Peyer's patch (tissue), 4 donors: ENCODE results near the gene PNPLA8. TPM values are rescaled to one million over a fixed set of nuclear protein-coding genes. Genes with fewer than 3 reads are reported as not detected.
"Not testable (repeated sequence)": the region's sequence is repeated elsewhere in the genome, so short reads cannot be mapped to it uniquely, and the experiment has no call there.

Source experiments
- DNase-seq, 3 donors: peaks; one replicate each; pipeline ENCODE4 v3.0.0-alpha.2; 2017 to 2019
- H3K27ac ChIP-seq, 4 donors: fragments of 200-600 bp; sonication (generic); one replicate each; pipeline ENCODE4 v1.5.1; 2016 to 2019
- H3K27me3 ChIP-seq, 2 donors: fragments of 200-600 bp; sonication (generic); one replicate each; pipeline ENCODE4 v1.5.1; 2019
- H3K36me3 ChIP-seq, 3 donors: fragments of 200-600 bp; sonication (generic); one replicate each; pipeline ENCODE4 v1.5.1; 2016 to 2019
- H3K4me1 ChIP-seq, 4 donors: fragments of 200-600 bp; sonication (generic); one replicate each; pipeline ENCODE4 v1.5.1; 2016 to 2019
- H3K4me3 ChIP-seq, 4 donors: fragments of 200-600 bp; sonication (generic); 1 replicate in 3 of 4; 2 replicates in 1 of 4; pipeline ENCODE4 v1.5.1; 2016 to 2019; ENCODE audit warnings: mild to moderate bottlenecking in 1 of 4
- H3K9me3 ChIP-seq, 4 donors: fragments of 200-600 bp; sonication (generic); one replicate each; pipeline ENCODE4 v1.5.1; 2016 to 2019; ENCODE audit warnings: mild to moderate bottlenecking in 1 of 4
- POLR2A ChIP-seq, 2 donors: fragments of 450-650 bp; IDR thresholded peaks; one replicate each; pipeline ENCODE4 v1.5.1; 2017; ENCODE audit warnings: antibody characterized with exemption in 2 of 2, mild to moderate bottlenecking in 2 of 2, moderate library complexity in 2 of 2
- total RNA-seq, 4 donors: library from RNA; depleted of rRNA; stranded (reverse); fragments of >200 nt; gene quantifications; one replicate each; pipeline ENCODE4 v1.1.0, GENCODE V29; 2016
- TF ChIP-seq, protein P1 (sequence below), 6 experiments: fragments of 450-650 bp in 4 of 6; fragments of 200-600 bp in 2 of 6; sonication (generic) in 1 of 6; IDR thresholded peaks; one replicate each; pipeline ENCODE4 v1.5.1; 2017 to 2019; ENCODE audit warnings: antibody characterized with exemption in 6 of 6, mild to moderate bottlenecking in 3 of 6, moderate library complexity in 1 of 6

PNPLA8 gene
- total RNA-seq, 4 donors from 2014 or later: 8.9 to 28.9 (median 20.1) TPM

- Histone ChIP-seq H3K27ac (no peak overlapping the region), H3K9me3 (peaks cover 0 to 14% (median 7%) of the 10 kb centered on the region in 4 donors), H3K4me3 (no peak overlapping the region), H3K36me3 (peaks cover 0 to 4% (median 0%) of the 10 kb centered on the region in 3 donors), H3K4me1 (no peaks in the 10 kb centered on the region), H3K27me3 (no peaks in the 10 kb centered on the region)
- TF ChIP-seq, protein P1, sequence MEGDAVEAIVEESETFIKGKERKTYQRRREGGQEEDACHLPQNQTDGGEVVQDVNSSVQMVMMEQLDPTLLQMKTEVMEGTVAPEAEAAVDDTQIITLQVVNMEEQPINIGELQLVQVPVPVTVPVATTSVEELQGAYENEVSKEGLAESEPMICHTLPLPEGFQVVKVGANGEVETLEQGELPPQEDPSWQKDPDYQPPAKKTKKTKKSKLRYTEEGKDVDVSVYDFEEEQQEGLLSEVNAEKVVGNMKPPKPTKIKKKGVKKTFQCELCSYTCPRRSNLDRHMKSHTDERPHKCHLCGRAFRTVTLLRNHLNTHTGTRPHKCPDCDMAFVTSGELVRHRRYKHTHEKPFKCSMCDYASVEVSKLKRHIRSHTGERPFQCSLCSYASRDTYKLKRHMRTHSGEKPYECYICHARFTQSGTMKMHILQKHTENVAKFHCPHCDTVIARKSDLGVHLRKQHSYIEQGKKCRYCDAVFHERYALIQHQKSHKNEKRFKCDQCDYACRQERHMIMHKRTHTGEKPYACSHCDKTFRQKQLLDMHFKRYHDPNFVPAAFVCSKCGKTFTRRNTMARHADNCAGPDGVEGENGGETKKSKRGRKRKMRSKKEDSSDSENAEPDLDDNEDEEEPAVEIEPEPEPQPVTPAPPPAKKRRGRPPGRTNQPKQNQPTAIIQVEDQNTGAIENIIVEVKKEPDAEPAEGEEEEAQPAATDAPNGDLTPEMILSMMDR (IDR thresholded peaks at IDR 0.05): no peak
- TF ChIP-seq POLR2A (IDR thresholded peaks at IDR 0.05): no peak
- DNase-seq: no peak
These were observed 31.7 kb upstream of the PNPLA8 start for GRCh38 chr7:108557617-108558016.

- H3K27me3 ChIP-seq: no peaks in the 10 kb centered on the region
- no peak overlapping the region for H3K4me3 ChIP-seq
- no peak for DNase-seq
- peaks cover 0 to 3% (median 0%) of the 10 kb centered on the region in 3 donors for H3K36me3 ChIP-seq
- no peak for TF ChIP-seq POLR2A (IDR thresholded peaks at IDR 0.05)
- H3K9me3 ChIP-seq: peaks cover 0 to 14% (median 7%) of the 10 kb centered on the region in 4 donors
- no peaks in the 10 kb centered on the region for H3K4me1 ChIP-seq
- no peak overlapping the region for H3K27ac ChIP-seq
These were observed 31.3 kb upstream of the PNPLA8 start for GRCh38 chr7:108557191-108557590.

- H3K27me3 ChIP-seq, H3K4me3 ChIP-seq, H3K36me3 ChIP-seq, H3K27ac ChIP-seq, DNase-seq, H3K4me1 ChIP-seq: not testable (repeated sequence)
- H3K9me3 ChIP-seq: peaks cover 0 to 14% (median 7%) of the 10 kb centered on the region in 4 donors
These were observed 30.7 kb upstream of the PNPLA8 start for GRCh38 chr7:108556665-108557064.

DNA sequence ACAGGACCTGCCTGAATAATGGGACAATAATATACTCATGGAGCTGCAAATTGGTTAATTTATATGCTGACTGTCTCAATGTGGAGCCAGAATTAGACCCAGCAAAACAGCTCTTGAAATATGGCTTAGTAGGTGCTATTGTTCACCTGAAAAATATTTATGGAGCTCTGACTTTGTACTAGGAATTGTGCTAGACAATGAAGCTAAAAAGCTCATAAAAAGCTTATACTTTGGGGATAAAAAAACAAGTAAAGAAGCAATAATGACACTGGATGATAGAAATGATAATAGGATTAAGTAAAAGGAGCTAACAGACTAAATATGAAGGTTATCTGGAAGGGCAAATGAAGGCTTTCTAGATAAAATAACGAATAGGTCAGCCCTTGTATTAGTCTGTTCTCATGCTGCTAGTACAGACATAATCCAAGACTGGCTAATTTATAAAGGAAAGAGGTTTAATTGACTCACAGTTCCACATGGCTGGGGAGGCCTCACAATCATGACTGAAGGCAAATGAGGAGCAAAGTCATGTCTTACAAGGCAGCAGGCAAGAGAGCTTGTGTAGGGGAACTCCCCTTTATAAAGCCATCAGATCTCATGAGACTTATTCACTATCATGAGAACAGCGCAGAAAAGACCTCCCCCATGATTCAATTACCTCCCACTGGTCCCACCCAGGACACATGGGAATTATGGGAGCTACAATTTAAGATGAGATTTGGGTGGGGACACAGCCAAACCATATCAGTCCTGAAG, 22.4 kb upstream of the PNPLA8 start:
- DNase-seq, H3K36me3 ChIP-seq, H3K27ac ChIP-seq, H3K9me3 ChIP-seq, H3K4me1 ChIP-seq, H3K4me3 ChIP-seq, H3K27me3 ChIP-seq: not testable (repeated sequence)

GRCh38 chr7:108541478-108541877, 15.5 kb upstream of the PNPLA8 start:
- no peaks in the 10 kb centered on the region for H3K9me3 ChIP-seq
- TF ChIP-seq, protein P1 (IDR thresholded peaks at IDR 0.05): no peak
- no peak for TF ChIP-seq POLR2A (IDR thresholded peaks at IDR 0.05)
- H3K36me3 ChIP-seq: no peaks in the 10 kb centered on the region
- H3K4me1 ChIP-seq: no peaks in the 10 kb centered on the region
- no peak overlapping the region for H3K4me3 ChIP-seq
- no peak overlapping the region for H3K27ac ChIP-seq
- no peak for DNase-seq
- no peaks in the 10 kb centered on the region for H3K27me3 ChIP-seq

DNA sequence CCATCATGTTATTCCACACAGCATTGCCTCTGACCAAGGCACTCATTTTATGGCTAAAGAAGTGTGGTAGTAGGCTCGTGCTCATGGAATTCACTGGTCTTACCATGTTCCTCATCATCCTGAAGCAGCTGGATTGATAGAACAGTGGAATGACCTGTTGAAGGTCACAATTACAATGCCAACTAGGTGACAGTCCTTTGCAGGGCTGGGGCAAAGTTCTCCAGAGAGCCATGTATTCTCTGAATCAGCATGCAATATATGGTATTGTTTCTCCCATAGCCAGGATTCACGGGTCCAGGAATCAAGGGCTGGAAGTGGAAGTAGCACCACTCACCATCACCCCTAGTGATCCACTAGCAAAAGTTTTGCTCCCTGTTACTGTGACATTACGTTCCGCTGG, 12.8 kb upstream of the PNPLA8 start:
- not testable (repeated sequence) for H3K4me3 ChIP-seq, DNase-seq, H3K9me3 ChIP-seq, H3K36me3 ChIP-seq, H3K4me1 ChIP-seq, H3K27me3 ChIP-seq, H3K27ac ChIP-seq

DNA sequence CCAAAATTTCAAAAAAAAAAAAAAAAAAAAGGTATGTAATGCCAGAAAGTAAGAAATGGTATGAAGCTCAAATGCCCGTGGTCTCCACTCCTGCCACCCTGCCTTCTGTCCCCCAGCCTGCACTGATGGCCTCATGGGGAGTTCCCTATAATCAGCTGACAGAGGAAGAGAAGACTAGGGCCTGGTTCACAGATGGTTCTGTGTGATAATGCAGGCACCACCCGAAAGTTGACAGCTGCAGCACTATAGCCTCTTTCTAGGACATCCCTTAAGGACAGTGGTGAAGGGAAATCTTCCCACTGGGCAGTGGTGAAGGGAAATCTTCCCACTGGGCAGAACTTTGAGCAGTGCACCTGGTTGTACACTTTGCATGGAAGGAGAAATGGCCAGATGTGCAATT, 12.3 kb upstream of the PNPLA8 start:
- H3K9me3 ChIP-seq, H3K36me3 ChIP-seq, H3K27ac ChIP-seq, H3K4me3 ChIP-seq, H3K4me1 ChIP-seq, H3K27me3 ChIP-seq, DNase-seq: not testable (repeated sequence)

DNA sequence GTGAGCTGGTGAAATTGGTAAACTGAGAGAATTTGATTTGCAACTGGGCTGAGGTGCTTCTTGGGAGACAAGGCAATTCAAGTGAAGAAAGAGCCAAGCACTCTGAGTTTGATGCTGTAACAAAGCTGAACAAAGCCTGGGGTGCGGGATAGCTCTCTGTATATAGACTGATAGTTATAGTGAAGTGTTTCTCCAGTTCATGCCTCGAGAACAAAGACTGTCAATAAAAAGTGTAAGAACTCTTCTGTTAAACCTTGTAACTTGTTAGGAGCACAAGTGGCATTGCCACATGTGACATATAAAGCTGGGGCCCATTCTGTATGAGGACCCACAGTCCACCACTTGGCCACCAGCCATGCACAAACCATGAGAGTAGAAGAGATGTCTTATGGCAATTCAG, 11.3 kb upstream of the PNPLA8 start:
- no peak overlapping the region for H3K4me3 ChIP-seq
- H3K27ac ChIP-seq: no peak overlapping the region
- no peaks in the 10 kb centered on the region for H3K36me3 ChIP-seq
- TF ChIP-seq POLR2A (IDR thresholded peaks at IDR 0.05): no peak
- TF ChIP-seq, protein P1 (IDR thresholded peaks at IDR 0.05): no peak
- H3K27me3 ChIP-seq: no peaks in the 10 kb centered on the region
- no peaks in the 10 kb centered on the region for H3K9me3 ChIP-seq
- no peak for DNase-seq
- H3K4me1 ChIP-seq: no peaks in the 10 kb centered on the region
